GM23248 (cell line): ENCODE data around the gene GAS7. TPM values are rescaled to one million over a fixed set of nuclear protein-coding genes. Genes with fewer than 3 reads are reported as not detected.

Source experiments
- DNase-seq: peaks from one replicate; pipeline ENCODE4 v3.0.0-alpha.2; 2015
- H2AFZ ChIP-seq: fragments of 200-600 bp; sonication (generic); 2 replicates; pipeline ENCODE4 v1.6.1; 2016; ENCODE audit warnings: antibody characterized with exemption
- H3F3A ChIP-seq: fragments of 200-600 bp; sonication (generic); 2 replicates; pipeline ENCODE4 v1.6.1; 2016; ENCODE audit warnings: mild to moderate bottlenecking, antibody characterized with exemption, mixed run types; ENCODE audit not compliant: insufficient read depth
- H3K27ac ChIP-seq: fragments of 200-600 bp; sonication (generic); 2 replicates; pipeline ENCODE4 v1.5.1; 2016; ENCODE audit warnings: mild to moderate bottlenecking
- H3K27me3 ChIP-seq: fragments of 200-600 bp; sonication (generic); replicated peaks from 2 replicates; pipeline ENCODE4 v1.6.1; 2016; ENCODE audit warnings: mild to moderate bottlenecking; ENCODE audit not compliant: insufficient read depth
- H3K36me3 ChIP-seq: fragments of 200-600 bp; sonication (generic); 2 replicates; pipeline ENCODE4 v1.6.1; 2016; ENCODE audit warnings: low read depth, mild to moderate bottlenecking
- H3K4me1 ChIP-seq: fragments of 200-600 bp; sonication (generic); 2 replicates; pipeline ENCODE4 v1.6.1; 2016; ENCODE audit warnings: mild to moderate bottlenecking; ENCODE audit not compliant: insufficient read depth
- H3K4me2 ChIP-seq: fragments of 200-600 bp; sonication (generic); one replicate; pipeline ENCODE4 v1.6.1; 2016; ENCODE audit warnings: mild to moderate bottlenecking; ENCODE audit not compliant: unreplicated experiment
- H3K4me3 ChIP-seq: fragments of 200-600 bp; sonication (generic); 2 replicates; pipeline ENCODE4 v1.5.1; 2016; ENCODE audit warnings: mild to moderate bottlenecking
- H3K79me2 ChIP-seq: fragments of 200-600 bp; sonication (generic); 2 replicates; pipeline ENCODE4 v1.6.1; 2016; ENCODE audit warnings: mild to moderate bottlenecking; ENCODE audit not compliant: insufficient read depth
- H3K9ac ChIP-seq: fragments of 200-600 bp; sonication (generic); 2 replicates; pipeline ENCODE4 v1.6.1; 2016; ENCODE audit warnings: mild to moderate bottlenecking
- H3K9me2 ChIP-seq: fragments of 200-600 bp; sonication (generic); 2 replicates; pipeline ENCODE4 v1.6.1; 2016; ENCODE audit warnings: mixed run types, mild to moderate bottlenecking, moderate library complexity; ENCODE audit not compliant: insufficient read depth
- H3K9me3 ChIP-seq: fragments of 200-600 bp; sonication (generic); one replicate; pipeline ENCODE4 v1.6.1; 2017; ENCODE audit warnings: low read depth
- H4K20me1 ChIP-seq: fragments of 200-600 bp; sonication (generic); 2 replicates; pipeline ENCODE4 v1.6.0; 2016; ENCODE audit not compliant: insufficient read depth
- EZH2 ChIP-seq: fragments of 200-600 bp; sonication (generic); IDR thresholded peaks from 2 replicates; pipeline ENCODE4 v1.6.1; 2018; ENCODE audit warnings: antibody characterized with exemption, mild to moderate bottlenecking; ENCODE audit not compliant: insufficient read depth, poor library complexity, severe bottlenecking
- EZH2phosphoT487 ChIP-seq: fragments of 200-600 bp; sonication (generic); IDR thresholded peaks from 2 replicates; pipeline ENCODE4 v1.6.1; 2018; ENCODE audit warnings: antibody characterized with exemption, moderate library complexity, mild to moderate bottlenecking, low read depth; ENCODE audit not compliant: insufficient read depth
- WGBS, 2 experiments: methylation state at CpG; one replicate each; pipeline ENCODE4 v1.1.6; 2015 to 2017; ENCODE audit warnings: low lambda C conversion rate in 2 of 2, low coverage in 1 of 2; ENCODE audit errors: missing lambda C conversion rate in 2 of 2; 5-methylcytosine and 5-hydroxymethylcytosine counted together
- in situ Hi-C: fragments of 300-500 bp; cut with MboI; formaldehyde crosslinking; loops from 2 replicates; pipeline ENCODE4 v1.15.0; 2020
- polyA plus RNA-seq: library from polyadenylated mRNA; unstranded; fragments of >200 nt; fragmentation: Nextera tagmentation; extraction: Ambion mirVana; gene quantifications from 2 replicates; pipeline ENCODE4 v1.2.1, GENCODE V29; 2016
- total RNA-seq: library from RNA; depleted of rRNA; stranded (reverse); fragments of >200 nt; shearing (Covaris generic); gene quantifications from 2 replicates; pipeline ENCODE4 v1.2.3, GENCODE V29; 2014

Gene GAS7
- total and polyA plus RNA-seq, 2 experiments from 2014 or later = 6.7 to 13.4 TPM

DNA sequence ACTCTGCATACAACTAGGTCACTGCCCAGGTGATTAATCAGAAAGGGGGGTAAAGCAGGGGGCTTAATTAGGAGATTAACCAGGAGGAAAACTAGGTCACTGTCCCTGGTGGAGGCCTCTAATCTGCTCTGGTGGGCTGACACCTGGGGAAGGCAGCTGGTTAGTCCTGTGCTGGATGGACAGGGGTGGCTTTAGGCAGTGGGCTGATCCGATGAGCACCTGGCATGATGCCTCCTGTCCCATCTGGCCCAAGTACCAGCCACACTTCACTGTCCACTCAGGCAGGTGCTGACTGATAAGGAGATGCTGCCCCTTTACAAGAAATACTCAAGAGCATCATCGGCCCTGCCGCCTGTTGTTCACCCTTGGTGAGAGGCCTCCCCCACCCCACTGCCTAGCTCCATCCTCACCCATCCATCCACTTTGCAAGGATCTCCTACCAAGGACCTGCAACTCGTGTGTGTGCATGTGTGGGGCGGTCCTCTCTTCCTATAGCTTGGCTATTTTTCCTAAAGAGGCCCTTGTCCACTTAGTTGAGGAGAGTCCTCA is 279.5 kb downstream of the GAS7 start:
- H3K9ac ChIP-seq = no peak overlapping the region
- no peak overlapping the region for H2AFZ ChIP-seq
- H3K27me3 ChIP-seq = no peaks in the 10 kb centered on the region
- 88% methylated on average over 5 of the region's 5 CpGs for WGBS, 2 experiments
- H3K4me1 ChIP-seq = no peaks in the 10 kb centered on the region
- no peaks in the 10 kb centered on the region for H3K36me3 ChIP-seq
- H3K4me2 ChIP-seq = no peak overlapping the region
- no peaks in the 10 kb centered on the region for H3F3A ChIP-seq
- DNase-seq = no peak
- H3K9me3 ChIP-seq = no peaks in the 10 kb centered on the region
- H3K4me3 ChIP-seq = no peak overlapping the region
- H3K9me2 ChIP-seq = no peaks in the 10 kb centered on the region
- no peaks in the 10 kb centered on the region for H4K20me1 ChIP-seq
- H3K27ac ChIP-seq = no peak overlapping the region
- H3K79me2 ChIP-seq = no peaks in the 10 kb centered on the region
- TF ChIP-seq EZH2phosphoT487 (no peak), EZH2 (no peak)
- in situ Hi-C loops = no loop called here

DNA sequence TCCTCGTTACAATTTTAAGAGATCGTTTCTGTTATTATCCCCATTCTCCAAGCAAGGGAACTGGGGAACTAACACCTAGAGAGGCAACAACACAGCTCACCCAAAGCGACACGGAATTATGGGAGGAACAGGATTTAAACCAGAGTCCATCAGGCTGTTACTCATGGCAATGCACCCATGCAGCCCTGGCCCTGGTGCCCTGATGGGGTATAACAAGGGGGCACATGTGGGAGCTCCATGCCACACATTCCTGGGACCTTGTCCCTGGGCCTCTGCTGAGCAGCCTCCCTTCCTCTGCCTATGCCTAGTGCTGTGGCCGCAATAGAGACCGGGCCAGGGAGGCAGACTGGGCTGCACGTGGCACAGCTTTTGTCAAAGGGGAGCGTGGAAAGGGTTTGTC is 280.1 kb downstream of the GAS7 start:
- Histone ChIP-seq H3K4me1 (no peaks in the 10 kb centered on the region), H3K27me3 (no peaks in the 10 kb centered on the region), H2AFZ (no peak overlapping the region), H4K20me1 (no peaks in the 10 kb centered on the region), H3K9me3 (no peaks in the 10 kb centered on the region), H3K9ac (no peak overlapping the region), H3K9me2 (no peaks in the 10 kb centered on the region), H3K4me3 (no peak overlapping the region), H3K36me3 (no peaks in the 10 kb centered on the region), H3K4me2 (no peak overlapping the region), H3K79me2 (no peaks in the 10 kb centered on the region), H3K27ac (no peak overlapping the region), H3F3A (no peaks in the 10 kb centered on the region)
- in situ Hi-C loops = no loop called here
- TF ChIP-seq EZH2phosphoT487 (no peak), EZH2 (no peak)
- no peak for DNase-seq
- 80 to 84% methylated on average over 8 of the region's 8 CpGs for WGBS, 2 experiments

DNA sequence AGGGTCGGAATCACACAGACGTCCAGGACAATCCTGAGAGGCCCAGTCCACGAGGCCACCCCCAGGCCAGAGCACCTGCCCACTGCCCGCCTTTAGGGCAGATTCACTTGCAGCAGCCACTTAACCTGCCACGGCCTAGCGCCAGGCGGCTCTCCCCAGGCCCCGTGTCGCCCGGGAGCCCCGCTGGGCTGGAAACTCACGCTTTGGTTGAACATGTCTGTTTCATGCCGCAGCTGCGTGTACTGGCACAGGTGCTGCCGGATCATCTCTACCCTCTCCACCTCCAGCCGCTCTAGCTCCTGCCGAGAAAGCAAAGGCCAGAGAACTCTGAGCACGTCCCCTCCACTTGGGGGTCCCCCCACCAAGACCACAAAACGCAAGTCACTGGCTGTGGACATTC is 280.6 kb downstream of the GAS7 start:
- in situ Hi-C loops = no loop called here
- TF ChIP-seq EZH2 (no peak), EZH2phosphoT487 (no peak)
- no peak overlapping the region for H3K9ac ChIP-seq

DNA sequence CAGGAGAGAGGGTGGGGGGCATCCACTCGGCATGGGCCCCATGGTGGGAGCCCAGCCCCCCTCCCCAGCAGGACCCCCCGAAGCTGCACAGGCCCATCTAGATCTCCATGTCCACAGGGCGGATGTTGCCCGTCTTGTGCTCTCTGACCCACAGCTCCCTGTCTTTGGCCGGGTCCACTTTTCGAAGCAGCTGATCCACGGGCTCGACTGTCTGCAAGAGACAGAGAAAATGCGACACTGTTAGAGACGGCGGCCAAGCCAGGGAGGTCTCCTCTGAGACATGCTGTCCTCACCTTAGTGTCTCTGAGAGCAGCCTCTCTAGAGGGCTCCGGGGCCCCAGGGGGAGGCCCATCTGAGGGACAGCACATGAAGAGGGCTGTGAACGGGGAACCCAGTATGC is 281.3 kb downstream of the GAS7 start:
- 89 to 90% methylated on average over 13 of the region's 13 CpGs for WGBS, 2 experiments
- Histone ChIP-seq H3K9me3 (no peaks in the 10 kb centered on the region), H3K79me2 (no peaks in the 10 kb centered on the region), H3K36me3 (no peaks in the 10 kb centered on the region), H2AFZ (no peak overlapping the region), H3K27me3 (no peaks in the 10 kb centered on the region), H3K4me3 (no peak overlapping the region), H3K9me2 (no peaks in the 10 kb centered on the region), H3K9ac (no peak overlapping the region), H3K4me2 (no peak overlapping the region), H3K27ac (no peak overlapping the region), H3K4me1 (no peaks in the 10 kb centered on the region), H3F3A (no peaks in the 10 kb centered on the region), H4K20me1 (no peaks in the 10 kb centered on the region)
- DNase-seq = no peak
- in situ Hi-C loops = no loop called here
- TF ChIP-seq EZH2 (no peak), EZH2phosphoT487 (no peak)

More for the DNA sequence above, 280.6 kb downstream of the GAS7 start:
- Histone ChIP-seq H3K4me3 (no peak overlapping the region), H4K20me1 (no peaks in the 10 kb centered on the region), H3K27me3 (no peaks in the 10 kb centered on the region), H3K4me1 (no peaks in the 10 kb centered on the region), H3K9me2 (no peaks in the 10 kb centered on the region), H3K9me3 (no peaks in the 10 kb centered on the region), H3F3A (no peaks in the 10 kb centered on the region), H3K79me2 (no peaks in the 10 kb centered on the region), H3K4me2 (no peak overlapping the region), H3K27ac (no peak overlapping the region), H2AFZ (no peak overlapping the region), H3K36me3 (no peaks in the 10 kb centered on the region)
- no peak for DNase-seq
- WGBS, 2 experiments = 80 to 83% methylated on average over 19 of the region's 19 CpGs

DNA sequence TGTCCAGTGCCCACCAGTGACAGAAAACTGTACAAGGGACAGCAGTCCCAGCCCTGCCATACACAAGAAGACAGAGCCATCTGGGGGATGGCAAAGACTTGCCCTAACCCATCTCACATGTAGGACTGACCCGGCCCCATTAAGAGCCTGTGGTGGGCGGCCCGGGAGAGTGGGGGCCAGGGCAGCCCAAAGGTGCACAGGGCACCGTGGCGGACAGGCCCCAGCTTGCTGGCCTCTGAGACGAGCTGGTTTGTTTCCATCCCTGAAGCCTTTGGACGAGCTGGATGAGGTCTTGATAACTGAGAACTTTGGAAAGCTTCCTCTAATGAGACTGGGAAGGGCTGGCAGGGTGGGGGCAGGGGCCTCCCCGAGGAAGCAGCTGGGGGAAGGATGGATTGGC is 282.3 kb downstream of the GAS7 start:
- no peak for TF ChIP-seq EZH2phosphoT487
- no peak for TF ChIP-seq EZH2
- WGBS, 2 experiments = 64 to 76% methylated on average over 8 of the region's 8 CpGs
- no peaks in the 10 kb centered on the region for H3K79me2 ChIP-seq
- H3K9me3 ChIP-seq = no peaks in the 10 kb centered on the region
- DNase-seq = no peak
- H3K27me3 ChIP-seq = no peaks in the 10 kb centered on the region
- no peaks in the 10 kb centered on the region for H3K9me2 ChIP-seq
- no peaks in the 10 kb centered on the region for H3F3A ChIP-seq
- no peaks in the 10 kb centered on the region for H3K4me1 ChIP-seq
- in situ Hi-C loops = no loop called here
- no peaks in the 10 kb centered on the region for H3K36me3 ChIP-seq
- no peak overlapping the region for H3K9ac ChIP-seq
- H2AFZ ChIP-seq = no peak overlapping the region
- H4K20me1 ChIP-seq = no peaks in the 10 kb centered on the region
- H3K27ac ChIP-seq = no peak overlapping the region
- no peak overlapping the region for H3K4me2 ChIP-seq
- no peak overlapping the region for H3K4me3 ChIP-seq
